ENCODE data around the gene PPIF.
A peak's percentile ranks its signal among the peaks of the same experiment; 100 is the strongest.

DNA sequence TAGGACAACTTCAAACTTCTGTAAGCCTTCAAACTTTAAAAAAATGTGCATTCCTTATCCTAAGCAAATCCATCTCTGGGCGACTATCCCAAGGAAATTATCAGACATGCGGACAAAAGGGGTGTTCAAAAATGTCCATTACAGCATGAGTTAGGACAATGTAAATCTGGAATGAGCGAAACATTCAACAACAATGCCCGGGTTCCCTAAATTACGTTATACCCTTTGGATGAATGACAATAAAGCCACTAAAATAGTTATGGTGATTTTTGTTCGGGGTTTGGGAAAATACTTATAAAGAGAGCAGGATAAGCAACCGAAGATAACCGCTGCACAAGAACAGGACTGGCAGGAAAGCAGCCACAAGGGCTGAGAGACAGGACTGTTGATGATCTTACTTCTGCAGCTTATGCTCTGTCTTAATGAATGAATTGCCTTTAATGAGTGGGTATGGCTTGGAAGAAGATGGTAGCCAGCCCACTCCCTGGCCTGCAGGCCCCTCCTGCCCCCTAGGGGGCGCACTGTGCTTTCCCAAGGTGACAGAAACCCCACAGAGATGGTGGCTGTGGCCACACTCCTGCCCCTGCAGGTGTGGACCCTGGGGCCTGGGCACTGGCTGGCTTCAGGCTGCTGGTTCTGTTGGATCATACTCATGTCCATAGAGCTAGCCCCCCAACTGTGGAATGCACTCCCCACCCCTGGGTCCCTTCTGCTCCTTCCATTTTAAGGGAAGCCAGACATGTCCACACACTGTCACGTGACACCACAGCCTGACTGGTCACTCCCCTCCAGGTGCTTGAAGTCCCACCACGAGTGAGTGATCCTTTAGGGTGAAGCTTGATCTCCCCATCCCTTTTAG, 53.1 kb downstream of the PPIF start:
- TF ChIP-seq POLR2A (IDR thresholded peaks at IDR 0.05) = no peak
- TF ChIP-seq, protein P1, sequence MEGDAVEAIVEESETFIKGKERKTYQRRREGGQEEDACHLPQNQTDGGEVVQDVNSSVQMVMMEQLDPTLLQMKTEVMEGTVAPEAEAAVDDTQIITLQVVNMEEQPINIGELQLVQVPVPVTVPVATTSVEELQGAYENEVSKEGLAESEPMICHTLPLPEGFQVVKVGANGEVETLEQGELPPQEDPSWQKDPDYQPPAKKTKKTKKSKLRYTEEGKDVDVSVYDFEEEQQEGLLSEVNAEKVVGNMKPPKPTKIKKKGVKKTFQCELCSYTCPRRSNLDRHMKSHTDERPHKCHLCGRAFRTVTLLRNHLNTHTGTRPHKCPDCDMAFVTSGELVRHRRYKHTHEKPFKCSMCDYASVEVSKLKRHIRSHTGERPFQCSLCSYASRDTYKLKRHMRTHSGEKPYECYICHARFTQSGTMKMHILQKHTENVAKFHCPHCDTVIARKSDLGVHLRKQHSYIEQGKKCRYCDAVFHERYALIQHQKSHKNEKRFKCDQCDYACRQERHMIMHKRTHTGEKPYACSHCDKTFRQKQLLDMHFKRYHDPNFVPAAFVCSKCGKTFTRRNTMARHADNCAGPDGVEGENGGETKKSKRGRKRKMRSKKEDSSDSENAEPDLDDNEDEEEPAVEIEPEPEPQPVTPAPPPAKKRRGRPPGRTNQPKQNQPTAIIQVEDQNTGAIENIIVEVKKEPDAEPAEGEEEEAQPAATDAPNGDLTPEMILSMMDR (IDR thresholded peaks at IDR 0.05) = peak; percentile 65 to 87 (median 66)
